WTC11 (cell line): Measurements from ENCODE around the gene ZSCAN32. TPM values are rescaled to one million over a fixed set of nuclear protein-coding genes. Genes with fewer than 3 reads are reported as not detected.

Experiments used
- ATAC-seq: fragments of 200-7000 bp; cut with Tn5 transposase; 2 replicates; pipeline ENCODE4 v1.10.0; 2021; ENCODE audit warnings: mild to moderate bottlenecking, moderate library complexity
- CTCF ChIA-PET: fragments of 300-600 bp; sonication (Branson Sonifier 250); formaldehyde crosslinking; loops from one replicate; lab custom pipeline; 2021; ENCODE audit warnings: antibody characterized with exemption; lab: Charles Lee
- POLR2A ChIA-PET: fragments of 350-600 bp; sonication (Branson Sonifier 250); formaldehyde crosslinking; loops from one replicate; lab custom pipeline; 2021; ENCODE audit warnings: antibody characterized with exemption; lab: Charles Lee
- DNase-seq: peaks from one replicate; pipeline ENCODE4 v3.0.0; 2021; ENCODE audit warnings: low spot score
- H3K27ac Mint-ChIP-seq: 2 replicates; pipeline ENCODE4 v1.8.0; 2021; ENCODE audit warnings: mixed read lengths
- H3K27me3 Mint-ChIP-seq: 2 replicates; pipeline ENCODE4 v1.8.0; 2021; ENCODE audit warnings: low read depth, mild to moderate bottlenecking, moderate library complexity, mixed read lengths
- H3K36me3 Mint-ChIP-seq: 2 replicates; pipeline ENCODE4 v1.8.0; 2021; ENCODE audit warnings: mixed read lengths
- H3K4me1 Mint-ChIP-seq: 2 replicates; pipeline ENCODE4 v1.8.0; 2022; ENCODE audit warnings: mixed read lengths
- H3K4me3 Mint-ChIP-seq: 2 replicates; pipeline ENCODE4 v1.8.0; 2021; ENCODE audit warnings: mild to moderate bottlenecking, moderate library complexity, mixed read lengths
- H3K9me3 Mint-ChIP-seq: 2 replicates; pipeline ENCODE4 v1.8.0; 2021; ENCODE audit warnings: mixed read lengths
- ATF1 ChIP-seq: sonication (generic); formaldehyde crosslinking; IDR thresholded peaks from 2 replicates; pipeline ENCODE4 v1.8.1; 2023; ENCODE audit warnings: mild to moderate bottlenecking, moderate library complexity, missing genetic modification reagents
- CTCF ChIP-seq: fragments of 200-600 bp; IDR thresholded peaks from 2 replicates; pipeline ENCODE4 v1.8.0; 2022; ENCODE audit warnings: antibody characterized with exemption
- E2F1 ChIP-seq: sonication (generic); formaldehyde crosslinking; IDR thresholded peaks from 2 replicates; pipeline ENCODE4 v1.8.0; 2022; ENCODE audit warnings: mild to moderate bottlenecking, missing genetic modification reagents
- JAZF1 ChIP-seq: fragments of 250-450 bp; sonication (Bioruptor Pico); IDR thresholded peaks from 2 replicates; pipeline ENCODE4 v1.9.0; 2021; ENCODE audit warnings: moderate library complexity, mild to moderate bottlenecking, inconsistent platforms
- MYBL2 ChIP-seq: sonication (generic); formaldehyde crosslinking; IDR thresholded peaks from 2 replicates; pipeline ENCODE4 v1.8.1; 2023; ENCODE audit warnings: mild to moderate bottlenecking, moderate library complexity, missing genetic modification reagents
- NR2C2 ChIP-seq: sonication (generic); formaldehyde crosslinking; IDR thresholded peaks from 2 replicates; pipeline ENCODE4 v1.8.0; 2022; ENCODE audit warnings: mild to moderate bottlenecking, missing genetic modification reagents
- PRRX2 ChIP-seq: fragments of 250-450 bp; sonication (Bioruptor Pico); IDR thresholded peaks from 2 replicates; pipeline ENCODE4 v1.8.0; 2021; ENCODE audit warnings: mild to moderate bottlenecking
- USF1 ChIP-seq: sonication (generic); formaldehyde crosslinking; IDR thresholded peaks from 2 replicates; pipeline ENCODE4 v1.8.0; 2022; ENCODE audit warnings: mild to moderate bottlenecking, missing genetic modification reagents
- USF2 ChIP-seq: sonication (generic); formaldehyde crosslinking; IDR thresholded peaks from 2 replicates; pipeline ENCODE4 v1.8.1; 2023; ENCODE audit warnings: mild to moderate bottlenecking, missing genetic modification reagents, moderate library complexity
- ZBTB43 ChIP-seq: sonication (generic); formaldehyde crosslinking; IDR thresholded peaks from 2 replicates; pipeline ENCODE4 v1.8.1; 2023; ENCODE audit warnings: mild to moderate bottlenecking, missing genetic modification reagents
- ZNF396 ChIP-seq: fragments of 250-450 bp; sonication (Bioruptor Pico); IDR thresholded peaks from 2 replicates; pipeline ENCODE4 v1.8.0; 2021; ENCODE audit warnings: mild to moderate bottlenecking, moderate library complexity, borderline replicate concordance
- ZNF416 ChIP-seq: fragments of 250-450 bp; sonication (Bioruptor Pico); IDR thresholded peaks from 2 replicates; pipeline ENCODE4 v1.9.0; 2021; ENCODE audit warnings: mild to moderate bottlenecking, inconsistent platforms
- ZNF425 ChIP-seq: fragments of 250-450 bp; sonication (Bioruptor Pico); conservative IDR thresholded peaks from 2 replicates; pipeline ENCODE4 v1.9.0; 2021; ENCODE audit warnings: mild to moderate bottlenecking
- total RNA-seq: library from RNA; stranded (reverse); gene quantifications from 3 replicates; pipeline ENCODE4 v1.2.3, GENCODE V29; 2021

ZSCAN32 gene
- total RNA-seq, 1 experiment from 2014 or later = 16.7 TPM

GRCh38 chr16:3439637-3440036 is 38.8 kb upstream of the ZSCAN32 start:
- no peaks in the 10 kb centered on the region; the same call in 1 of the 2 replicates for H3K27me3 Mint-ChIP-seq
- H3K4me3 Mint-ChIP-seq = no peak overlapping the region
- POLR2A ChIA-PET = no interaction called here
- ATAC-seq (no peak), DNase-seq (no peak)
- peaks cover 24% of the 10 kb centered on the region for H3K36me3 Mint-ChIP-seq
- CTCF ChIA-PET = no interaction called here
- no peak overlapping the region for H3K27ac Mint-ChIP-seq
- peaks cover 20% of the 10 kb centered on the region for H3K9me3 Mint-ChIP-seq
- TF ChIP-seq ZNF425 (CRISPR knock-in tag) (no peak), CTCF (no peak), ZBTB43 (no peak), E2F1 (CRISPR knock-in tag) (no peak), ZNF396 (no peak)
- 0 out of 2 replicates have a peak, but pooled peaks cover 6% of the 10 kb centered on the region for H3K4me1 Mint-ChIP-seq

- POLR2A ChIA-PET = no interaction called here
- no peak for DNase-seq
- CTCF ChIA-PET = no interaction called here
- peaks cover 5% of the 10 kb centered on the region for H3K36me3 Mint-ChIP-seq
- no peak for TF ChIP-seq PRRX2 (CRISPR knock-in tag)
- no peak for TF ChIP-seq USF1 (CRISPR knock-in tag)
- no peak for TF ChIP-seq USF2
- TF ChIP-seq JAZF1 (CRISPR knock-in tag) = no peak
- no peak for TF ChIP-seq NR2C2
- no peak for TF ChIP-seq ZNF416 (CRISPR knock-in tag)
- no peak for TF ChIP-seq ATF1
- no peak for ATAC-seq
- H3K27me3 Mint-ChIP-seq = no peaks in the 10 kb centered on the region; the same call in 1 of the 2 replicates
- H3K4me3 Mint-ChIP-seq = no peak overlapping the region
- H3K9me3 Mint-ChIP-seq = peaks cover 2% of the 10 kb centered on the region; the same call in 1 of the 2 replicates
- no peak overlapping the region for H3K27ac Mint-ChIP-seq
- H3K4me1 Mint-ChIP-seq = no peaks in the 10 kb centered on the region
These were observed 33.6 kb upstream of the ZSCAN32 start for GRCh38 chr16:3434373-3434772.

- TF ChIP-seq MYBL2 (CRISPR knock-in tag) = no peak
- H3K36me3 Mint-ChIP-seq = no peaks in the 10 kb centered on the region
- DNase-seq (no peak), ATAC-seq (no peak)
- CTCF ChIA-PET = no interaction called here
- POLR2A ChIA-PET = no interaction called here
- H3K4me1 Mint-ChIP-seq = no peaks in the 10 kb centered on the region
- no peaks in the 10 kb centered on the region for H3K27me3 Mint-ChIP-seq
- H3K27ac Mint-ChIP-seq = no peak overlapping the region
- no peaks in the 10 kb centered on the region for H3K9me3 Mint-ChIP-seq
- no peak overlapping the region for H3K4me3 Mint-ChIP-seq
These were observed 31.0 kb upstream of the ZSCAN32 start for GRCh38 chr16:3431779-3432219.
